Kidney glomerular epithelial cell (primary cell): ENCODE data around the gene SLC24A3.
A peak's percentile ranks its signal among the peaks of the same experiment; 100 is the strongest.

Experiments used
- DNase-seq: peaks from one replicate; lab custom pipeline; 2025; lab: John Stamatoyannopoulos, UW

The SLC24A3 gene

DNA sequence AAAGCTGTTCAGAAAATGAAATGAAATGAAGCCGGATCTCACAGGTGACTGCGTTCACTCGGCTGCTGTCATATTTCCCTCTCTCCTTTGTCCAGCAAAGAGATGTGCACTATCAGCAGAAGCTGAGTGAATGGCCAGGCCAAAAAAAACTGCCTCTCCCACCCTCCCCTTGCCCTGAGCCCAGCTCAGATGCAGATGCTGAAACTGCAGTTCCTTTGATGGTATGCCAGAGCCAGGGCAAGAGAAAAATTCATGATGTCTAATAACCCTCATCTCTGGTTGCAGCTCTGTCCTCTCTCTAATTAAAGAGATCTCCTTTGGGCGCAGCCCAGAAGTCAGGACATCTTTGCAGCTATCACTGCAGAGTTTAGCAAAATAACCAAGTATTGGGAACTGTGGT is 335.1 kb downstream of the SLC24A3 start:
- DNase-seq: no peak

DNA sequence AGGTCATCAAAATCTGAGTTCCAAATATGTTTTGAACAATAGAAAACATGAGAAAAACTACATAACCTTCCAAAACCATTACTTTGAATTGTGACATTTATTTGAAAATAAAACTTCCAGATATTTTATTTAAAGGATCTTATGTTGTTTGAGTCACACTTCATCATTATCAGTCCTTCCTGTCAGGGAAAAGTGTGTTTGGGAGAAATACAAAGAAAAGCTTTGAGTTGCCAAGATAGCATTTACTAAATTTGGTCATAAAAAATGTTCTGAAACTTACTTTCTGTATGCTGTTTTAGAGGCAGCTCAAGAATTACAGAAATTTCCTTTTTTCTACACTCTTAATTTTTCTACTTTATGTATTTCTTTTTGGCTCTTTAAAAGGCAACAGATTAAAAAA is 337.5 kb downstream of the SLC24A3 start:
- no peak for DNase-seq

DNA sequence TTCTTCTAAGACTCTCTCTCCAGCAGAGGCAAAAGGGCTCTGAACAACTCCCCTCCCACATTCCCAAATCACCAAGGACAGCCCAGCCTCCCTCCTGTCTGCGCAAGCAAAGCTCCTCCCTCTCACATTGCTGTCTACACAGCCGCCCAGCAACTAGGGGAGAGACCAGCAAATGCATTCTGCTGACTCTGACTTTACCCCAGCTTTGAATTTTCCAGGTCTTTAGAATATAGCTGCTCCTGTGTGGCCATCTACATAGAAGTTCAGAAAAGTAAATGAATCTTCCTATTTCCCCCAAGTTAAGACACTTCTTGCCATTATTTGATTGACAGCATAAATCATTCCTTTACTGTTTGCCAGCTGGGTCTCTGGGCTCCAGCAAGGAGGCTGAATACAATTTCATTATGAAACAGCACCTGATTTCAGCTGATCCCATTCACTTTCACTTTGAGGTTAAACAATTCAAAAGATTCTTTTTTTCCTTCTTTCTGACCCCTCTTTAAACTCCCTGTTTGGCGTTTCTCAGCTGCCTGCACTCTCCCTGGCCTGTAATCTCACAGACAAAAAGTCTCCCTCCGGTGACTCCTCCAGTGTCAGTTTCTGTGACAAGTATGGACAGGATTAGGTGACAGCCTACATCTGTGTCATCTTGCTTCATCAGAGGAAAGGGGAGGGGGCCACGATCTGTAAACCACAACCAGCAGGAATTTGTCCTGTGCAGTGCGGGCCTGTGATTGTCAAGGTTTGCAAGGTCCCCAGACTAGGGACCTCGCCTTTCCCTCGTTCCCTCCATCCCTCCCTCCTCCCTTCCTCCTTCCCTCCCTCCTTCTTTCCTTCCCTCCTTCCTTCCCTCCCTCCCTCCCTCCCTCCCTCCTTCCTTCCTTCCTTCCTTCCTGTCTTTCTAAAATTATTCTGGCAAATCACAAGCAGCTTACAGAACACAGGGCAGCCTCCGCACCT is 340.1 kb downstream of the SLC24A3 start:
- DNase-seq: peak; percentile 25

DNA sequence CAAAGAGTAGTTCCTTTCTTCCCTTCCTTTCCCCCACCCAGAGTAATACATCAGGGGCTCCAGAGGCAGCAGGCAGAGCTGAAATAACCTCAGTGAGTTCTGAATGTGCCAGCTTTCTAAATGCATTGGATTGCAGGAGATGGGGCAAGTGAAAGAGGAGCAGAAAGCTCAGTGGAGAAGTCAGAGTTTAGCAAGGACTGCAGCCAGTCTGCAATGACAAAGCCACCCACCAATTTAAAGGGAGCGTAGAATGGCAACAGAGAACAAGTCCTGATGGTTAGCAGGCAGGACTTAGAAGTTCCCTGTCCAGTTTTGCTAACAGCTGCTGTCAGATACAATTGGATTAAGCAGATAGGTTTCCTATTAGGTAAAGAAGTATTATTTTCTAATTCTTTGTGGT is 342.2 kb downstream of the SLC24A3 start:
- no peak for DNase-seq

DNA sequence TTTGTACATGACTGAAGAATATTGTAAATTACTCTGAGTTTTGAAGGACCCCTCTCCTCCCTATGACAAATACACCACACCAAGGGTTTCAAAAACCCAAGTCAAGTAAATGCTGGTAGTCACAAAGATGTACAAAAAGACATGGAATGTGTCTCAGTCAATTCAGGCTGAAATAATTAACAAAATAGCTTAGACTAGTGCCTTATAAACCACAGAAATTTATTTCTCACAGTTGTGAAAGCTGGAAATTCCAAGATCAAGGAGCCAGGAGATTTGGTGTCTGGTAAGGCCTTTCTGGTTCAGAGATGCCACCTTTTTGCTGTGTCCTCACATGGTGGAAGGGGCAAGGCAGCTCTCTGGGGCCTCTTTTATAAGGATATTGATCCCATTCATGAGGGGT is 343.3 kb downstream of the SLC24A3 start:
- no peak for DNase-seq

DNA sequence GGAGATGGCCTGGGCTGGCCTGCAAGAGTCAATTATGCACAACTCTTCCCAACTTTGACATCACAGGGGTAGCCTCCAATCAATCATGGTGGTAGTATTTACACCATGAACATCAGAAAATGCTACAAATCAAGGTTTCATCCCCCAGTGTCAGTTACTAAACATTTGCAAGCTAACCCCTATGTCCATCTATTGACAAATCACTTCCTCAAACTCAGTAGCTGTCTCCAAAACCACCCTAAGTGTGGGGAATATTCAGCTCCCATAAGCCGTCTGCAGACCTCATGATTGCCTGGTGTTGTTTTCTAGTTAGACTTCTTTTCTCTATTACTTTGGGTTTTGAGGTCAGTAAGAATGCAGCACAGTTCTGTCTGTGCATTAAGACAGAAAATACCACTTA is 344.8 kb downstream of the SLC24A3 start:
- no peak for DNase-seq

DNA sequence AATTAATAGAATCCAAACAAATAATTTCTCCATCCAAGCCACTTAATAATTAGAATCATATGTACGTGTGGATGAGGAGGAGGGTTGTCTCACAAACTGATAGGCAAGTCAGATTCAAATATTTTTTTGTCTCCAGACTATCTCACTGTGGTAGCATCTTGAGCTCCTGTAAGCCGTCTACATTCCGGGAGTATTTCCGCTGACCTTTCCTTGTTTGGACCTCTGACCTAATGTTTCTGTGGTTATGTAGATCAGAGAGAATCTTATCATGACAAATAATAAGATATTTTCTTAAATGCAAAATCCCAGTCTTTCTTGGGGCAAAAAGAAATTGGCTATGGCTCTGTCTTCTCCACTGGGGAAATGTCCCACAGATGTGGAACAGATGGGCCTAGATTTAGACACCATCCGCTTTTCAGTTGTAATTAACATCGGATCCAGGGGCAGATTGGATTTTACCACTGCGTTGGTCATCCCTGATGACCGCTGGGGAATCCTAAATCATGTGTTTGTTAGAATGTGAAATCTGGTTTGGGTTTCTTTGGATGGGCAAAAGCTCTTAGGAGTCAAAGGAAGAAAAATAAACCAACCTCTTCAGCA is 348.5 kb downstream of the SLC24A3 start:
- no peak for DNase-seq

DNA sequence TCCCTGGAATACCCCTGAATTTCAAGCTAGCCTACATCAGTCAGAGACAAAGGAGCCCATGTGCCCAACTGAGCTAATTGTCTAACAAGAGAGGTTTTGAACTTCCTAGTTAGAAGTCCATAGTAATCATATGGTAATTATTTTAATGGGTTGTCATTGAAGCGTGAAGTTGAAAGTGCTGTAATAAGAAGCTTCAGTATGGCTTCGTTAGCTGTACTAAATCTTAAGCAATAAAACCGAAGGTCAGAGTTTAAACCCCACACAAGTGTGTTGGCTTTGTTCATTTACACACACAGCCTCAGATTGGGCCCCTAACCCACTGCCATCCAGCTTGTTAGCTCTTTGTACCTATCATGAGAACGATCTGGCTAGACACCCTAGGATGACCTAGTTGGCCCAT is 350.0 kb downstream of the SLC24A3 start:
- DNase-seq: no peak

DNA sequence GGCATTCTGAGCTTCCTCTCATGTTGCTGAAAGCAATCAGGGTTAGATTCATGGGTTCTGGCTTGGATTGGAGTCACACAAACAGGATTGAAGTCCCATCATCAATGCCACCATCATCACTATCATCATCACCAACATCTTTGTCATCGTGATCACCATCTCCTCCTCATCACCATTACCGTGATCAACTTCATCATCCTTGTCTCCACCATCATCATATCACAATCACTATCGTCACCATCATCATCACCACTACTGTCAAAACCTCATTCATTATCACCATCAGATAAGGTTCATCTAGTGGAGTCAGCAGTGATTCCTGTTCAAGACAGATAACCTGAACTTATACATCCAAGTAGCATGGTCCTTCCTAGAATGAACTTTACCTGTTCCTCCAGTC is 351.8 kb downstream of the SLC24A3 start:
- no peak for DNase-seq

DNA sequence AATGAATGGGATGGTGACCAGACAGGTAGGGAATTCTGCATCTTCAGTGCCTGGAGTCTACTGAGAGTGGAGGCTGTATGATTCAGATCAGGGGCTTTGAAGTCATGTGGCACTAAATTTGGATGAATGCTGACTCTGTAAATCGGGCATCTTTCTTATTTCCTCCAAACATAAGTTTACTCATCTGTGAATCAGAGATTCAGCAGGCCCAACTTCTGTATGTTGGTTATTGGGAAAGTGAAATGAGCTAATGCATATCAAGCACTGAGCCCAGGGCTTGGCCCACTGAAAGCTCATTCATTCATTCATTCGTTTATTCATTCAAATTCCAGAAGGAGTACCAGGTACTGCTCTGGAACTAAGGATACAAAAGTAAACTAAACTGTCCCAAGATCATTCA is 353.3 kb downstream of the SLC24A3 start:
- no peak for DNase-seq

DNA sequence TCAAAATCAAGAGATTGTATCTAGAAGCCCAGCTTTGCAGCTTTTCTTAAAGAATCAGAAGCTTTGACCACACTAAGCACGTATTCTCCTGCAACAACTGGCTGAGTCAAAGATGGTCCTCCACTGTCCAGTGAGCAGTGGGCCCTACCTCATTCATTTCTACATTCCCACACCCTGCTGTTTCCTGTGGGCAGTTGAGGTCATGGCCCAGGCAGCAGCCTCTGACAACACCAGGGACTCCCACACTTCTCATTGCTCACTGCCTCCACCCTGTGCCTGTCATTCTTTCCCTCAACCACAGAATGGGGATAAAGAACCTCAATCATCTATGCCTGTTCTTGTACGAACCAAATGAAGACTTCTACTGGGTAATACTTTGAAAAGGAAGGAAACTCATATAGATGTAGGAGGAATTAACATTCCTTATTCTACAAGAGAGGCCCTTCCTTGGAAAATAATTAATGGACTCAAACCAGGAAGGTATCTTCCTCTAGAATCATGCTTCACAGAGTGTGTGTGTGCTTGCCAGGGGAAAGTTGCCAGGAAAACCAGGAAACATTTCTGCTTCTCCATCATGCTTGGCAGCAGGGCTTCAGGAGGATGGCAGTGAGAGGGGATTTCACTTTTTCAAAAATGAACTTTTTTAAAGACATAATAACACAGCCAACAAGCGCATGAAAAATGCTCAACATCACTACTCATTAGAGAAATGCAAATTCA is 353.9 kb downstream of the SLC24A3 start:
- DNase-seq: peak; percentile 90

DNA sequence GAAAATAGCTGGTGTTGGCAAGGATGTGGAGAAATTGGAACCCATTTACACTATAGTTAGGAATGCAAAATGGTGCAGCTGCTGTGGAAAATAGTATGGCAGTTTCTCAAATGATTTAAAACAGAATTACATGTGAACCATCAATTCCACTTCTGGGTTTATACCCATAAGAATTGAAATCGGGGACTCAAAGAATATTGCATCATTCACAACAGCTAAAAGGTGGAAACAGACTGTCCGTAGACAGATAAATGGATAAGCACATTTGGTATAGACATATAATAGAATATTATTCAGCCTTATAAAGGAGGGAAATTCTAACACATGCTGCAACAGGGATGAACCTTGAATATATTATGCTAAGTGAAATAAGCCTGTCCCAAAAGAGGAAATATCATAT is 355.7 kb downstream of the SLC24A3 start:
- DNase-seq: no peak

DNA sequence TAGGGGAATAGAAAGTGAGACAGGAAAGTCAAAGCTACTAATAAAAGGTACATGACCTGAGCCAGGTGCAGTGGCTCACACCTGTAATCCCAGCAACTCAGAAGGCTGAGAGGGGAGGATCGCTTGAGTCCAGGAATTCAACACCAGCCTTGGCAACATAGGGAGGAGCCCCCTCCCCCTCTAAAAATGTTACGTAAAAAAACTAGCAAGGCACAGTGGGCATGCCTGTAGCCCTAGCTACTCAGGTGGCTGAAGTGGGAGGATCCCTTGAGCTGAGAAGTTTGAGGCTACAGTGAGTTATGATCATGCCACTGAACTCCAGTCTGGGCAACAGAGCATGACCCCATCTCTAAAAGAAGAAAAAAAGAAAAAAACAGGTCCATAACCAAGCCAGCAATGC is 359.6 kb downstream of the SLC24A3 start:
- DNase-seq: no peak

DNA sequence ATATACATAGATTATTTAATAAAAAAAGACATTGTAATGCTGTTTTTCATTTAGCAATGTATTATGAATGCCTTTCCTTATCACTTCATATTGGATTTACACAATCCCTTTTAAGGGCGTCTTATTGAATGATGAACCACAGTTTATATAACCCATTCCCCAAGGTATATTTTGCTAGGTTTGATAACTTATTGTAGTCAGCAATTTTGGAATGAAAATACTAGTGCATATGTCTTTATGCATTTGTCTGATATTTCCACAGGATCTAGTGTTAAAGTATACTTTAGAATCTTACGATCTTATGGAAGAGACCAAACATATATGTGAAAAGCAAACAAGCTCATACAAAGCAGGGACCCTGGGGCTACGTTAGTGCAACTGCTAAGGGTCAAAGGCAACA is 365.2 kb downstream of the SLC24A3 start:
- no peak for DNase-seq

DNA sequence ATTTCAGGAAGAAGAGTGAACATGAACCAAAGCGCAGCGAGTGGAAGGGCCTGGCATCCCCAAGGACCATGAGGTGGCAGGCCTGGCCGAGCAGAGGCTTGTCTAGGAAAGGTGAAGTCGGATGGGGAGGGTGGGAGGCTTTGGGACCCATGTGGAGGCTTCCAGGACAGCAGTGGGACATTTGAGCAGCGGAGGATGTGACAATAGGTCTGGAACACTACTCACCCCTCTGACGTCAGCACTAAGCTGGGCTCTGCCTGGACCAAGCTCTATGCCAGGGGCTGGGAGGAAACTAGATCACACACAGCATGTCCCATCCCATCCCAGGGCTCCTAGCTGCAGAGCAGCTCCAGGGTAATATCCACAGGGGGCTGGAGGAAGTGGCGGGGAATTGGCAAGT is 370.3 kb downstream of the SLC24A3 start:
- no peak for DNase-seq

DNA sequence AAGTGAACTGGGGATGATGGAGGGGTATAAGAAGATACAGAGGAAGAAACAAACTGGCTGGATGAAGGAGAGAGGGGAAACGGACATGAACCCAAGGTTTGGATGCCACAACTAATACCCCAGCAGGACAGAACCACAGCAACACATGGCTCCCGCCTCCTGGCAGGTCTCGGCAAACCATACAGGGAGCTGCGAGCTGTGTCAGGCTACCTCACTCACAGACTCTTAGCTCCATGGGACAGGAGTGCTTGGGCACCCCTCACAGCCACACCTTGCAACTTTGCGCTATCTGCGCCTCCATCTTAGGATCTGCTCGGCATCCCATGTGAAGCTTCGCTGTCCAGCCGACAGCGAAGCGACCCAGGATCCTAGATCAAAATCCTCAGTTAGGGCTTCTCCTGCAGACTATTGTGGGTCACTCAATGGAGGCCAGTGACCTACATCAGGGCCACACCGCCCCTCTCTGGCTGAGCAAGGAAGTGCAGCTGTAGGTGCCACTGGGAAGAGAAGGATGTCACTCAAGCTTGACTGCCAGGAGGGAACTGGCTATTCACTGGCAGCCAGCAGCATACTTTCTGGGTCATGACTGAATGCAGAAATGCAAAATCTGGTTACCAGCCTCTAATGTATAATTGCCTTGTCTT is 371.2 kb downstream of the SLC24A3 start:
- DNase-seq: peak; percentile 32

DNA sequence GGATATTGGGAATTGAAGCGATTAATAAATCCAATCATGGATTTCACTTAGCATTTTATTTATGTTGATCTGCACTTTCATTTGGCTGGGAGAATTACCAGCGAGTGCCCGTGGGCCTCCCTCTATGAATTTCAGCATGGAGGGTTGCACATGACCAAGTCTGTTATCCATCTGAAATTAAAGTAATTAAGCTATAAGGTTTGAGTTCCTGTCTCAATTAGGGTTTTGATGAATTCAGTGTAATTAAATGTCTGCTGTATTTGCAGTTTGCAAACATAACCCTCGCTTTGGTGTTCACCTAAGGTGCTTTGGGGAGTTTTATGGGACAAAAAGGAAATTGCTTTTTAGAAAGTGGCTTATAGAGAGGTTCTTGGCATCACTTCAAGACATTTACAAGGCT is 375.8 kb downstream of the SLC24A3 start:
- DNase-seq: no peak

DNA sequence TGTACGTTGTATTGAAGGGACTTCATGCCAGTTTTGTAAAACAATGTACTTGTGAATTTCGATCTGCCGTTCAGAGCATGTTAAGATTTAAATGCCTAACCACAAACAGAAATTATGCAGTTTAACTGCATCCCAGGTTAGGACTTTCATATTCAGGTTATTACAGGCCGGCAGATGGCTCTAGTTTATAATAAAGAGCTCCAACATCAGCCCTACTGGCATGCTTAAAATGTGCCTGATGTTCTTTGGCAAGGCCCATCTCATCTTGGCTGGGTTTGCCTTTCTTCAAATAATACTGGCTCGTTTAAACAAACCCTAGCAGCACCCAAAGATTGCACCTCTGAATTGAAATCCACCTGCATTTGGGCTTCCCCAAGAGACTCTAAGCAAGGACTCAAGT is 376.3 kb downstream of the SLC24A3 start:
- no peak for DNase-seq

DNA sequence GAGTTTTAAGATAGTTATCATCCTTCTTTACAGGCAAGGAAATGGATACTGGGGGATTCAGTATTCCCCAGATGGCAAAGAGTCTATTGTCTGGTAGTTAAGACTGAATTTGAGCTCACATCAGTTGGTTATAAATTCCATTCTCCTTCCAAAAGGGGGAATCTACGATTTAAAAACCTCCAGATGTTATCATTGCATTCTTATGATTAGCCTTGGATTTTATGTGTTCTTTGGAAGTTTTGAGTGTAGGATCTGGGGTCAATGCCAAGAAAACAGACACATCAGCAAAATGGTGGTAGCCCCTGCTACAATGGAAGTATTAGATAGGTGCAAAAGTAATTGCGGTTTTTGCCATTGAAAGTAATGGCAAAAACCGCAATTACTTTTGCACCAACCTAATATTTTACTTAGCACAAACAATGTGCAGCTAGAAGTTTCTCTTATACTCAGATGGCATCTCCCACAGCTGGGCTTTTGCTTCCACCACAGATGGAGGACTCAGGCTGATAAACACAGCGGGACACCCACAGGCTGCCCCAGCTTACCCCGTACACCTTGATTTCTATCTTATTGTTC is 377.4 kb downstream of the SLC24A3 start:
- DNase-seq: no peak

DNA sequence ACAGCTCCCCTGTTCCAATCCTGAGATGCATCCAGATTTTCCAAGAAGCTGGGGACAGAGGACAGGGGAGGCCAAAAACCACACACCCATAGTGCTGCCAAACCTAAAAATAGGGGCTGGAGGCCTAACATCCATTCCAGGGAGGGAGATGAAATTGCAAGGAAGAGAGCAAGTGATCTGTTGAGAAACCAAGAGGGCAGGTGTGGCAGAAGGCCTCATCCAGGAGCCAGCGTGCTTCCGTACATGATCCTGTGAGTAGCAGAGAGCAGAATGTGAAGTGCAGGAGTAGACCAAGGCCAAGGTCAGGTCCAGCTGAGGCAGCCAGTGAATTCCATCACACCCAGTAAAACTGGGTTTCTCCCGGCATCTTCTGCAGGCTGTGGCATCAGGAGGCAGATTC is 377.9 kb downstream of the SLC24A3 start:
- DNase-seq: no peak

DNA sequence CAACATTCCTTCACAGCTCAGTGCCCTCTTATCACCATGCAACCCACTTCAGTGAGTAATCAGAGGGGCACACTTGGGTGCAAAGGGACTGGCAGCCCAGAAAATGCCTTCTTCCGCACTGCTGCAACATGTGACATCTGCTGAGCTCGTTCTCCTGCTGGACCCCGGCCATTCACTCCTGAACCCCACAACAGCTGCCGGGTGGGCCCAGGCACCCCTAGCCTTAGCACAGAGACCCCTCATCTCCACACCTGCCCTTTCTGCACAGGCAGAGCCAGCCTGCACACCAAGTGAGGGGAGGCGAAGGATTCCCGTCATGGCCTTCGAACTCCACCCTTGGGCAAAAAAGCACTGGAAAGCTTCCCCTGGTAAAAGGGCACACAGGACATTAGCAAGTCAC is 381.3 kb downstream of the SLC24A3 start:
- no peak for DNase-seq

DNA sequence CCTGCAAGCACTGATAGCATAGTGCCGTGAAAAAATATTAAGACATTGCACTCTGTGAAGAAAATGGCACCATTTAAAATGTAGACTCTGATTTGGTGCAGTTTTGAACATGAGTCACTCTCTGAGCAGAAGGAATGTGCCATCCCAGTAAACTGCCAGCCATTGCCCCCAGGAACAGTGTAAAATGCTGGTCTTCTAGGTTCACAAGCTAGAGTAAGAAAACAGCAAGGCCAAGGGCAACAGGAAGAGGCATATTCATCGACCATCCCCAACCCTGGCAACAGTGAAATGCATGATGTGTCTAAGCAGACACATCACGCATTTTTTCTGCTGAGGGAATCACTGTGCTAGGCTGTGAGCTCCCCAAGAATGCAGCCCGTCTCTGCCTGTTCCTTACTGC is 382.5 kb downstream of the SLC24A3 start:
- DNase-seq: no peak
